IgD-negative memory B cell (primary cell): Measurements from ENCODE around the gene AARS2. TPM values are rescaled to one million over a fixed set of nuclear protein-coding genes. Genes with fewer than 3 reads are reported as not detected.

Source experiments
- H3K27ac Mint-ChIP-seq, 3 donors: one replicate each; pipeline ENCODE4 v1.8.0; 2020 to 2022; ENCODE audit warnings: mild to moderate bottlenecking in 3 of 3, mixed read lengths in 3 of 3, moderate library complexity in 1 of 3
- H3K27me3 Mint-ChIP-seq: one replicate; pipeline ENCODE4 v1.8.0; 2021; ENCODE audit warnings: mixed read lengths
- H3K36me3 Mint-ChIP-seq: one replicate; pipeline ENCODE4 v1.8.0; 2020; ENCODE audit warnings: mild to moderate bottlenecking, mixed read lengths
- H3K4me1 Mint-ChIP-seq, 3 donors: one replicate each; pipeline ENCODE4 v1.8.0; 2020 to 2022; ENCODE audit warnings: mixed read lengths in 3 of 3, mild to moderate bottlenecking in 1 of 3
- H3K4me3 Mint-ChIP-seq, 4 donors: one replicate each; pipeline ENCODE4 v1.8.0; 2020 to 2022; ENCODE audit warnings: mild to moderate bottlenecking in 4 of 4, mixed read lengths in 4 of 4, moderate library complexity in 3 of 4
- H3K9me3 Mint-ChIP-seq, 3 donors: one replicate each; pipeline ENCODE4 v1.8.0; 2020 to 2021; ENCODE audit warnings: mixed read lengths in 3 of 3, mild to moderate bottlenecking in 1 of 3
- polyA plus RNA-seq: library from polyadenylated mRNA; unstranded; fragments of 300-500 nt; fragmentation: Illumina TruSeq; gene quantifications from one replicate; pipeline ENCODE4 v1.2.3, GENCODE V29; 2021

Gene AARS2
- polyA plus RNA-seq, 1 donor from 2014 or later: 10.2 TPM

- peak overlapping the region; percentile 1 to 98 (median 71) for H3K27ac Mint-ChIP-seq
- peaks cover 2% of the 10 kb centered on the region for H3K27me3 Mint-ChIP-seq
- H3K4me3 Mint-ChIP-seq: peak overlapping the region in 1 of 4 donors; percentile 95
- H3K36me3 Mint-ChIP-seq: peaks cover 10% of the 10 kb centered on the region
- H3K4me1 Mint-ChIP-seq: peaks cover 47 to 64% (median 49%) of the 10 kb centered on the region in 3 donors
- H3K9me3 Mint-ChIP-seq: no peaks in the 10 kb centered on the region
These were observed 61.3 kb downstream of the AARS2 start for GRCh38 chr6:44251576-44252524.

DNA sequence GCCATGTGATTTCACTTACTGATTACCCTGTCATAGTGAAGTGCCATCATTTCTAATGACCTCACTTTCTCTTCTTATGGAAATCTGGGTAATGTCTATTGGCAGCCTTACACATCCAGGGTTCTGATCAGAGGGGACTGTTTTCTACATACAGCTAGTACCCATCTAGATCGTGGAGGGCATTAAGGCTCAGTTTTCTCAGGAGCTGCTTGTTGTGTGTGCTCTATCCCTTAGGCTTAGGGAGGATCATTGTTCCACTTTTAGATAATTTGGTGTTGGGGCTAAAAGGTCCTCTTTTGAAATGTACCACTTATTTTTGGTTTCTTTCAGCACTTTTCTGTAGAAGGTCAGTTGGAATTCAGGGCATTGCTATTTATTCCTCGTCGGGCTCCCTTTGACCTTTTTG lies 62.4 kb downstream of the AARS2 start:
- Mint-ChIP-seq H3K27ac (peak overlapping the region in 1 of 3 donors; percentile 98), H3K4me3 (peak overlapping the region in 1 of 4 donors; percentile 95), H3K4me1 (peaks cover 41 to 56% (median 44%) of the 10 kb centered on the region in 3 donors), H3K36me3 (peaks cover 10% of the 10 kb centered on the region), H3K27me3 (peaks cover 4% of the 10 kb centered on the region), H3K9me3 (no peaks in the 10 kb centered on the region)

GRCh38 chr6:44250067-44250717 lies 63.0 kb downstream of the AARS2 start:
- peak overlapping the region in 2 of 4 donors; percentile 57 to 95 for H3K4me3 Mint-ChIP-seq
- H3K36me3 Mint-ChIP-seq: peaks cover 10% of the 10 kb centered on the region
- H3K9me3 Mint-ChIP-seq: no peaks in the 10 kb centered on the region
- peak overlapping the region in 2 of 3 donors; percentile 64 to 98 for H3K27ac Mint-ChIP-seq
- H3K4me1 Mint-ChIP-seq: peaks cover 36 to 56% (median 41%) of the 10 kb centered on the region in 3 donors
- H3K27me3 Mint-ChIP-seq: peaks cover 4% of the 10 kb centered on the region

Other genes with a start within 250 kb of the AARS2 start
- 70.6 TPM for gene MRPL14, start 185.9 kb downstream of the AARS2 start, polyA plus RNA-seq
- gene TMEM63B, start 185.8 kb downstream of the AARS2 start, polyA plus RNA-seq: 2.8 TPM
- not detected for gene CAPN11, start 154.5 kb downstream of the AARS2 start, polyA plus RNA-seq
- gene MYMX, start 96.4 kb downstream of the AARS2 start, polyA plus RNA-seq: not detected
- gene SLC29A1, start 89.8 kb downstream of the AARS2 start, polyA plus RNA-seq: 5.4 TPM
- 435 TPM for gene HSP90AB1, start 66.2 kb downstream of the AARS2 start, polyA plus RNA-seq
- 42.6 TPM for gene SLC35B2, start 55.8 kb downstream of the AARS2 start, polyA plus RNA-seq
- 23.5 TPM for gene NFKBIE, start 47.8 kb downstream of the AARS2 start, polyA plus RNA-seq
- gene TMEM151B, start 42.9 kb downstream of the AARS2 start, polyA plus RNA-seq: not detected
- gene SPATS1, start 29.3 kb upstream of the AARS2 start, polyA plus RNA-seq: not detected
- 16.0 TPM for gene CDC5L, start 74.4 kb upstream of the AARS2 start, polyA plus RNA-seq